SKM-1 (cell line): Measurements from ENCODE around the gene KCNK4.

Experiments
- DNase-seq: peaks from one replicate; lab custom pipeline; 2025; ENCODE audit not compliant: unreplicated experiment; lab: John Stamatoyannopoulos, UW

KCNK4 gene

DNA sequence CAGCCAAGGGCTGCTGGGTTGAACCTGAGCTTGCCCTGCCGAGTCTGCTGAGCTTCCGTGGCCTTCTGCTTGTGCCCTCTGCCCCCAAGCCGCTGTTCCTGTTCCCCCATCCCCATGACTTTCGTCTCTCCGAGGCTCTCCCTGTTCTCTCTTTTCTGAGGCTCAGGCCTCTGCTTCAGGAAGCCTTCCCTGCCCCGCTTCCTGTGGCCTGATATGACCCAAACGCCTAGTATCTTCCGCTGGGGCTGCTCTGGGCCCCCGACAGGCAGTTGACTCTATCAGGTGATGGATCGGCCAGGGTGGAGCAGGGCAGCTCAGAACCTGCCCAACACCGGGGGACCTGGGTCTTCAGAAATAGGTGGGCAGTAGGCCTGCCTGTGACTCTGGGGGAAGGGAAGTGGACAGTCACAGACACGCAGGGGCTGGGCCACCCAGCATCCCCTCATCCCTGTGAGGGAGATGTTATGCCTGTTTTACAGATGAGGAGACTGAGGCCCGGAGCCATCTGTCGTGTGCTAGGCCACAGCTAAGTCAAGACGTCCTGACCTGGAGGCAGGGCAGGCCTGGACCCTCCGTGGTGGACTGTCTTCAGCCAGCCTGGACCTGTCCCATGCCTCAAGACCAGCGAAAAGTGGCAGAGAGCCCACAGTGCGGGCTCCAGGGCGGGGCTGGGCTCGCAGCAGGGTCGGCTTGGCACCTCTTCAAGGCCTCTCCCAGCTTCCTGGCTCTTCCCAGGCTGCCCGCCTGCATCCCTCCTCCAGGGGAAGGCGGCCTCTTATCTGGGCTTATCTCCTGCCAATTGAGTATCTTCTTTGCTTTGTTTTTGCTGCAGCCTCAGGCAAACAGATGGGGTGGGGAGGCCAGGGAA lies 22.8 kb upstream of the KCNK4 start:
- no peak for DNase-seq

DNA sequence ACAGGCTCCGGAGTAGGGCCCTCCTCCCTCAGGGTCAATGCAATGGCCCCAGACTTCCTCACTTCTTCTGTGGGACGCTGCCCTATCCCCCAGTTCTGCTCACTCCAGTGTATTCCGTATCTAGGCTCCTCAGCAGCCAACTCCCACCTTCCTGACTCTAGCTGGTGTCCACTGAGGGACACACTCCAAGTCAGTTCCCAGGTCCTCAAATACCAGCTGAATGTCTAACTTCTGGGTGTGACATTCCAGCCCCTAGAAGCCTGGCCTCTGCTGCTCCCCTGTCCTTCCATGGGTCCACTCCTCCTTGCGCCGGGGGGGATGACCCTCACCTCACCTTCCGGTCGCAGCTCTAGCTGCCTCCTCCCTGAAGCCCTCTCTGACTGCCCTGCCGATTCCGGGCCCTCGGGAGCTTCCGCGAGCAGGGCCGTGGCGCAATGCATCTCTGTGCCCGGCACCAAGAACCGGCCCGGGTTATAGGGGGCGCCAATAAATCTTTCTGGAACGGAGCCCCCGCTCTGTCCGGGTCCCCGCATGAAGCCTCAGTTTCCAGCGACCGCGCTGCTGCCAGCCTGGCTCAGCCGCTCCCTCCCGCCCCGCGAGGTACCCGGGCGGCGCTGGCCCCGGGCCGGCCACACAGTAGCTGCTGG lies 22.1 kb upstream of the KCNK4 start:
- DNase-seq: no peak

DNA sequence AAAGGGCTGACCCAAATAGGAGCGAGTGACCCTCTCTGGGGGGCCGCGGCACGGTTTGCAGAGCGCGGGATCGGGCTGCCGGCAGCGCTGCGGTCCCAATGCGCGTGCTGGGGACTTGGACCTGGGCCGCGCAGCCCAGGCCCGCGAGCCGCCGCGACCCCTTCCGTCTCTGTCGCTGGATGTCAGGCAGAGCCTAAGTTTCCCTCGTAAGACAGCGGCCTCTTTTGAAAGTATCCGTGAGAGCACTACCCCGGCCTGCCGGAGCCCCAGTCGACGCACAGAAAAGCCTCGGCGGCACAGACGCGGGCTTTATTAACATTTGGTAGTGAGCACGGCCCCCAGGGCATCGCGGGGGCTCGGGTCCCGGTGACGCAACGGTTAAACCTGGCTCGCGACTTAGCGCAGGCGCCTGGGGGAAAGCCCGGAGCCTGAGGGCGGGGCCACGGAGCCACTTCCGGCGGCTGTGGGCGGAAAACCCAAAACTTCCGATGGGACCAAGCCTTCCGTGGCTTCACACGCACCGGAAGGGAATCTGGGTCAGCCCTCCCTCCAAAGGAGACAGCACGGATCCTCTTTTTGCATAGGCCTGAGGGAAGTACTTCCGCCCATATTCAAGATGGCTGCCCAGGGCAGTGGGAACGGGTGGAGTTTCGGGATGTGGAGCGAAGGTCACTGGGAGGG lies 21.4 kb upstream of the KCNK4 start:
- peak; percentile 98 for DNase-seq

DNA sequence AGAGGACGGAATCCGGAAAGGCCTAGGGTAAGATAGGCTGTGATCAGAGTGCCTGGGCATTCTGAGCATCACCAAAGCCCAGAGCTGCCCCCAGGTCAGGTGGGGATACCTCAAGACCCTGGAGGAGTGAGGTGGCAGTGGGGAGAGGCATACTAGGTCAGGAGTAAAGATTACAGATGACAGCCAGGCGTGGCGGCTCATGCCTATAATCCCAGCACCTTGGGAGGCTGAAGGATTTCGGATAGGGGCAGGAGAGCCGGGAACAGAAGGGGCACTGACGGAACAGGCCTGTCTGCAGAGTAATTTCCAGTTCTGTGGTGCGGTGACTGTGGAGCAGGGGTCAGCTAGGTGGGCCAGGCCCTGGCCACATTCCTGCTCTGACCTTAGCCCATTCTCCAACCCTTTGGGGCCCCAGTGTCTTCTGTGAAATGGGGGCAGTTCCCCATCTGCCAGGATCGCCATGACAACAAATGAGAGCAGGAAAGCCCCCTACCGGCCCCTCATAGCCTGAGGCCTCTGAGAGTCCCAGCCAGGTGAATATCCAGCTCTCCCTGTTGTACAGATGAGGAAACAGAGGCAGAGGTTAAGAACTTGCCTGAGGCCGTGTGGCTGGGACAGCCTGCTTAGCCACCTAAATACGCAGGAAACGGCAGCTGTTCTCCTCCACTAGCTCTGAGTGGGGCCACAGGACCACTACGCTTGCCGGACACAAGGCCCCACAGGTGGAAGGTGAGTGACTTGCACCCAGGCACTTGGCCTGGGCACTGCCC lies 15.9 kb upstream of the KCNK4 start:
- no peak for DNase-seq

DNA sequence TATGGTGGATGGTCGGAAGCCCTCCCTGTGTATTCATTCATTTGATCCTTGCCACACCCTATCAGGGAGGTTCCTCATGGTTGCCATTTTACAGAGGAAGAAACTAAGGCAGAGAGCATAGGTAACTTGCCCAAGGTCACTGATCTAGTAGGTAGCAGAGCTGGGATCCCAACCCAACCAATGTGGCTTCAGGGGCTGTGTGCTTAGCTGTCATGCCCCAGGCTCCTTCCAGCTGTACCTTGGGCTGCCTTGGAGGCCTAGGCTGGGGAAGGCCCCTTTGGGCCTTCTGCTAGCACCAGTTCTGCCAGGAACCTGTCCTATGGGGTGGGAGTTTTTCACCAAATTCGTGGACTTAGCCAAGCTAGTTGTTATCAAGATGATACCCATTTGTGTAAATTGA lies 15.3 kb upstream of the KCNK4 start:
- no peak for DNase-seq

DNA sequence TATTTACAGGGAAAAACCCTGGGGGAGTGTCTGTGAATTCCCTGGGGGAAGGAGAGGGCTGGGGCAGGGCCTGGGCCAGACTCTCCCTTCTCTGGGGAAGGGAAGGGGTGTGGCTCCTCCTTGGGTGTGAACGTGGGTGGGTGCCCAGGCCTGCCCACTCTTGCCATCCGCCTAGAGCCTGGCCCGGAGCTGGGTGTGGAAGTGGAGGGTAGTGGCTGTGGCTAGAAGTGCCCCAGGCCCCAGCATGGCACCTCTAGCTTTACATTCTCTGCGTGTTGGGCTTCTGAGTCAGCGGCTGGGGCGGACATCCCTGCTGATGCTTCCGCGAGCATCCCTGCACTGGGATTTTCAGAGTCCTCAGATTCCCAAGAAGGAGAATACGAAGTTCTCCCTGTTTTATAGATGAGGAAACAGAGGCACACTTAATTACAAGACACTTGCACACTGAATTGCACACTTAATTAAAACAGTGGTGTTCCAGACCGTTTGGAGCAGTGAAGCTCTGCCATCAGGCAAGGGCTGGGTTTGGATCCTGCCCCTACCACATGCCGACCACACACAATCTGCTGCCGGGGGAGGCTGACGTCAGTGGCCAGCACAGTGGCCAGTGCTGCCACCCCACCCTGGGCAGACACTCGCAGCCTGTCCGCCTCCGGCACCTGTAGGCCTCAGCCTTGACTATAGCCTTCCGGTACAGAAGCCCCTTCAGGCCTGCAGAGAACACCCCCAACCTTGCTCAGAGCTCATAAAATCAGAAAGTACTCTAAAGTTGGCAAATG lies 14.3 kb upstream of the KCNK4 start:
- no peak for DNase-seq

DNA sequence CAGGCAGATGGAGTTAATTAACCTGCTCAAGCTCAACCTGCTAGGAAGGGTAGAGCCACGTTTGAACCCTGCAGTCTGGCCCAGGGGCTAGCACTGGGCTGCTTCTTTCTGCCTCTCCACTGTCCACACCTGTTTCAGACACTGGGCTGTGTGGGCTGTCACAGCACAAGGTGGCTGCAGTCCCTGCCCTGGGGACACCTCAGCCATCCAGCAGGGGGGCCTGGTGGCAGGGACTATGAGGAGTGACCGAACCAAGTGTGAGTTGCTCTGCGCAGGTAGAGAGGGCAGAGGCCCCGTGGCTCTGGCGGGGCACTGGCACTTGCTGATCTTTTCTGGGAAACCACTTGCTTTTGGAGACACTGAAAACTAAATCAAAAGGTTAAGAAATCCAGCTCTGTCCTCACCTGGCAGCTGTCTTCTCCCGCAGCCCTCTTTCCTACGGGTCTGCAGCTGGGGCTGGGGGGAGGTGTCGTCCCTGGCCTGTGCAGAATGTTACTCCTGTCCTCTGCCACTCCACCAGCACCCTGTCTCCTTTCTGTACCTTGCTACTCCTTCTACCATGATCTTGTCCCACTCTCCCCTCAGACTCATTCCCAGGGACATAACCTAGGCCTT lies 12.4 kb upstream of the KCNK4 start:
- DNase-seq: no peak

DNA sequence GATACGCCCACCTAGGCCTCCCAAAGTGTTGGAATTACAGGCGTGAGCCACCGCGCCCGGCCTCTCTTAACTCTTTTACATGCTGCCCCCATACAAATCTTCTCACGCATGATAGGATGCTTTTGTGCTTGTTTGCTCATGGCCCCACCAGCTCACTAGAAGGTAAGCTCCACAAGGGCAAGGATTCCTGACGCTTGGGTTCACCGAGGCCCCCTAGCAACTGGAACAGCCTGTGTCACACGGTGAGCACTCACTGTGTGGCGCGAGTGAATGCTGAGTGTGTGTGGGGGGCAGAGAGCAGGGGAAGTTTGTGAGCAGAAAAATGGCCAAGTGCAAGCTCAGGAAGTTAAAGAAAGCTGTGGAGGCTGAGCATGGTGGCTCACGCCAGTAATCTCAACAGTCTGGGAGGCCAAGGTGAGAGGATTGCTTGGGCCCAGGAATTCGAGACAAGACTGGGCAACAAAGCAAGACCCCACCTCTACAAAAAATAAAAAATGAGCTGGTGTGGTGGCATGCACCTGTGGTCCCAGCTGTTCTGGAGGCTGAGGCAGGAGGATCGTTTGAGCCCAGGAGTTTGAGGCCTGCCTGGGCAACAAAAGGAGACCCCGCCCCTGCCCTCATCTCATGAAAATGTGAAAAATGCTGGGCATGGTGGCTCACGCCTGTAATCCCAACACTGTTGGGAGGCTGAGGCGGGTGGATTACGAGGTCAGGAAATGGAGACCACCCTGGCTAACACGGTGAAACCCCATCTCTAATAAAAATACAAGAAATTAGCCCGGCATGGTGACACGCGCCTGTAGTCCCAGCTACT lies 8.9 kb upstream of the KCNK4 start:
- DNase-seq: no peak

DNA sequence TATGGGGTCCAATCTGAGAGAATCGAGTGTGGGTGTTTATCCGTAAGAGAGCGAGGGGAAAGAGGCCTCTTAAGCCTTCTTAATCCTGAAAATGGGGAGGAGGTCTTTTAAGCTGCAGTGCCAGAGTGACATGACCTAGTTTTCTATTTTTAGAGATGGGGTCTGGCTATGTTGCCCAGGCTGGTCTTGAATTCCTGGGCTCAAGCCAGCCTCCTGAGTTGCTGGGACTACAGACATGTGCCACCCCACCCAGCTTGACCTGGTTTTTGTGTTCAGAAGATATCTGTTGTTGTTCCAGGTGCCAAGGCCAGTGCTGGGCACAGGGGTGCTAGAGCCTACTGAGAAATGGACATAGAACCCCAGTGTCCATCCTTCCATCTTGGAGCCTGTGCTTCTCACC lies 8.0 kb upstream of the KCNK4 start:
- DNase-seq: no peak

DNA sequence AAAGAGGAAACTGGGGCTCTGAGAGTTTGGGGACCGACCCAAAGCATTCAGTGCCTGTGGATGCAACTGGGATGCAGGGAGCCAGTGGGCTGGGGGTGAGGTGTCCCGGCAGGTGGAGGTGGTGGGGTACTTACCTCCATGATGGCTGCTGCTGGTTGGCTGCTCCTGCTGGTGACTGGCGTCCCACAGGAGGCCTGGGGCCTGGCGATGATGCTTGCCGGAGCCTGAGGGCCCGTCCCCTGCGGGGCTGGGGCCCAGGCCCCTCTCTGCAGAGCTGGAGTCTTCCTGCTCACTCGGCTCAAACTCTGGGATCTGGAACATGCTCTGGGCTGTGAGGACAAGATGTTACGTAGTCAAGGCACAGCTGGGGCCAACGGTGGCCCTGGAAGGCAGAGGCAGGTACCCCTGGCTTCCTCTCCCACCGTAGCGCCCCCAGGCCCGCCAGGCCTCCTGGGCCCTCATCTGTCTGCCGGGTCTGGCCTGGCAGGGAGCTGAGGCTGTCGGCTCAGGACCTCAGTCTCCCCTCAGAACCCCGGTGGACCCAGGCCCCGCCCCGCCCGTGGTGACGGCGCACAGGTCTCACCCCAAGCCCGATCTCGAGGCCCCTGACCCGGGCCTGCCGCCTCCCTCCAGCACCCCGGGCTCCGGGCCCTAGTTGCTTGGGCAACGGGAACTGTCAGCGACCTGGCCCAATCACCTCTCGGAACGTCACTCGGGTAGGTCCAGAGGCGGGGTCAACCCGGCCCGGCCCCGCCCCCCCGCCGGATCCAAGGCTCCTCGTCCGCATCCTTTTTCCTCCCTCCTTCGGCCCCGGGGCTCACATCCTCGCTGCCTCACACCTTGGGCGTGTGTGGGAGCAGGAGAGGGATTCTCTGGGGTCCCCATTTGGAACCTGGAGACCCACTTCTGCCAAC lies 6.8 kb upstream of the KCNK4 start, which contains the start of gene BAD:
TSS of gene BAD (minus strand) at position 618 of the 914 bp plus-strand sequence. CDS start at position 321, 297 bp downstream.
- DNase-seq: peak; percentile 87

DNA sequence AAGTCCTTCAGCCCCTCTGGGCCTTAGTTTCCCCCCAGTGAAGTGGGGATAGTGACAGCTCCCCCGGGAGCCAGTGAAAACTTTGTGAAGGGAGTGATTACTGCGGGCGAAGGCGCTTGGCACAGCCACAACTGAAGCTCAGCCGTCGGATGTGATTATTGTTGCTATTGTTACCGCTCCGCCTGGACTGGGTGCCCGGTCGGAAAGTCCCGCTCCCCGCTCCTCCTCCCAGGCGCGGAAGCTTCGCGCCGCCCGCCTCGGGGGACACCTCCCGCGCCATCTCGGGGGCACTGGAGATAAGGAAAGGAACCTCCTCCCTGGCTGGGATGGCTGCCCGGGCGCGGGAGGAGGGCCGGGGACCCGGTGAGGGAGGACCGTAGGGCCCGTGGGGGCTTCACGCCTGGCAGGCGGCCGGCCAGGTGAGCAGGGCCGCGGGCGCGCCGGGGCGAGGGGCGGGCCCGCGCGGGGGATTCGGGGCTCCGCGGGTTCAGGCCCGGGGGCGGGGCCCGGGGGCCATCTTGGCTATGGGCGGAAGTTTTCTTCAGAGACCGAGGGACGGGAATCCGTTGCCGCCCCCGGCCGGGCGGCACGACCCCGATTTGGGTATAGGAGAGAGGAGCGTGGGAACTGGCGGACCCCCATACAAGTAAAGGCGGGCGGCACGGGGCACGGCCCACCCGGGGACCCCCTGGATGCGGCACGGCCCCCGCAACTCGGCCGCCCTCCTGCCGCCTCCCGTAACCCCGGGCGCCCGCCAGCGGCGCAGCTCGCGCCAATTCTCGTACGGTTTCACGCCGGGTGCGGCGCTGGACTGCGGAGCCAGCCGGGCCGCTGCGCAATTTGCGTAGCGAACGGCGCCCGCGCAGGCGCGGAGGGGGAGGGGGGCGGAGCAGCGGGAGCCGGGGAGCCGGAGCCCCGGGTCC lies 5.9 kb upstream of the KCNK4 start, which contains the start of gene GPR137:
TSS of gene GPR137 (plus strand) at position 887 of the 923 bp plus-strand sequence. CDS start 677 bp downstream, outside the sequence.
- DNase-seq: peak; percentile 42

DNA sequence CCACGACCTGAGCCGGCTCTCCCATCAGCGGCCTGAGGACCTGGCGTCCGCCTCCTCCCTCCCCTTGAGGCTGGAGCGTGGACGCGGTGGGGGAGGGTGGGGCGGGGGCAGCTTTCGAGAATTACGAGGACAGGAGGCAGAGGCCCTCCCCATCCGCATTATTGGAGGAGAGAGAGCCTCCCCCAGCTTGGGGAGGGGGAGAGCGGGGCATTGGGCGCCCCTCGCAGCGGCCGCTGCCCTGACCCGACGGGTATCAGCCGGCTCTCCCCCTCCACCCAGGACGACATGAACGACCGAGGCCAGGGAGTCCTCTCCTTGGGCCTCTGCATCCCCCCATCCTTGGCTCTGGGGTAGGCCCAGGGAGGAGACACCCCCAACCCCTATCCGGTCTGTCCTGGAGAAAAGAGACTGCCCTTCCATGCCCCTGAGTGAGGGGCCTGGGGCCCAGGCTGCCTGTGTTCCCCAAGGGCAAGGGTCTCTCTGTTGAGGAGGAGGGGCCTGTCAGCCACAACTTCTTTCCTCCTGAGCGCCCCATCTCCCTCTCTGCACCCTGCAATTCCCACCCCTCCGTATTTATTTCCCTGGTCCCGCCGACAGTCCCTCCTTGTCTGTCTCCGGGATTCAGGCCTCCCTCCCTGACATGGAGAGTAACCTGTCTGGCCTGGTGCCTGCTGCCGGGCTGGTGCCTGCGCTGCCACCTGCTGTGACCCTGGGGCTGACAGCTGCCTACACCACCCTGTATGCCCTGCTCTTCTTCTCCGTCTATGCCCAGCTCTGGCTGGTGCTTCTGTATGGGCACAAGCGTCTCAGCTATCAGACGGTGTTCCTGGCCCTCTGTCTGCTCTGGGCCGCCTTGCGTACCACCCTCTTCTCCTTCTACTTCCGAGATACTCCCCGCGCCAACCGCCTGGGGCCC lies 5.0 kb upstream of the KCNK4 start:
- no peak for DNase-seq

DNA sequence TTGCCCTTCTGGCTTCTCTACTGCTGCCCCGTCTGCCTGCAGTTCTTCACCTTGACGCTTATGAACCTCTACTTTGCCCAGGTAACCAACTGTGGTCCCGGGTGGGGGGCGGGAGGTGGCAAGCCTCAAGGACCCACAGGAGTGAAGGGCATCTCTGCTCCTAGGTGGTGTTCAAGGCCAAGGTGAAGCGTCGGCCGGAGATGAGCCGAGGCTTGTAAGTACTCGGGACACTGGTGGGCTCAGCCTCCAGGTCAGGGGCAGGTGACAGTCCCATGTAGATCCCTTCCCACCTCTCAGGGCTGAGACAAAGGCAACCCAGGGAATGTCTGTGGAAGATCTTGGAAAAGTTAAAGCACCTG lies 4.3 kb upstream of the KCNK4 start:
- DNase-seq: no peak

DNA sequence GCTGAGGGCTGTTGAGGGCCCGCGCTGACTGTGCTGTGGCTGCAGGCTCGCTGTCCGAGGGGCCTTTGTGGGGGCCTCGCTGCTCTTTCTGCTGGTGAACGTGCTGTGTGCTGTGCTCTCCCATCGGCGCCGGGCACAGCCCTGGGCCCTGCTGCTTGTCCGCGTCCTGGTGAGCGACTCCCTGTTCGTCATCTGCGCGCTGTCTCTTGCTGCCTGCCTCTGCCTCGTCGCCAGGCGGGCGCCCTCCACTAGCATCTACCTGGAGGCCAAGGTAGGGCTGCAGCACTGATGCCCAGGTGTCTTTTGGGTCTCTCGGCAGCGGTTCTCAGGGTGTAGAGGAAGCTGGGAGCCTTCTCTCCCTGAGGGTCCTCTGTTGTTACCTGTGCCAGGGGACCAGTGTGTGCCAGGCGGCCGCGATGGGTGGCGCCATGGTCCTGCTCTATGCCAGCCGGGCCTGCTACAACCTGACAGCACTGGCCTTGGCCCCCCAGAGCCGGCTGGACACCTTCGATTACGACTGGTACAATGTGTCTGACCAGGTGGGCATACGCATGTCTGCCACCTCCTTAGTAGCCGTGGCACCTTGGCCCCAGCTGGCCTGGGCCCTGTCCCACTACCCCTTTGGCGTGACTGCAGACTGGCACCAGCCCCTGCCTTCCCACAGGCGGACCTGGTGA lies 3.3 kb upstream of the KCNK4 start:
- DNase-seq: no peak

DNA sequence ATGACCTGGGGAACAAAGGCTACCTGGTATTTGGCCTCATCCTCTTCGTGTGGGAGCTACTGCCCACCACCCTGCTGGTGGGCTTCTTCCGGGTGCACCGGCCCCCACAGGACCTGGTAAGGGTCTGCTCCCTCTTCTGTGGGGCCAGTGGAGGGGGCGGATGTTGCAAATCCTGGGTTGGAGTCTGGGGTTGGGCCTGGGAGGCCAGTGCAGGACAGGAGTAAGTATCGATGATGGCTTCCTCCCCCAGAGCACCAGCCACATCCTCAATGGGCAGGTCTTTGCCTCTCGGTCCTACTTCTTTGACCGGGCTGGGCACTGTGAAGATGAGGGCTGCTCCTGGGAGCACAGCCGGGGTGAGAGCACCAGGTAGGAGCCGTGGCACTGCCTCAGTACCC lies 2.8 kb upstream of the KCNK4 start:
- no peak for DNase-seq
